NK-92 (cell line): ENCODE data around the gene CALN1.

Experiments used
- DNase-seq: peaks from one replicate; lab custom pipeline; 2025; ENCODE audit not compliant: unreplicated experiment; lab: John Stamatoyannopoulos, UW

The CALN1 gene

GRCh38 chr7:72048420-72048819, 363.7 kb downstream of the CALN1 start:
- no peak for DNase-seq

GRCh38 chr7:72042855-72043254, 369.3 kb downstream of the CALN1 start:
- DNase-seq = no peak

GRCh38 chr7:72040641-72041040, 371.5 kb downstream of the CALN1 start:
- no peak for DNase-seq

- DNase-seq = no peak
Observed at GRCh38 chr7:72039460-72039859, 372.7 kb downstream of the CALN1 start.

- DNase-seq = no peak
Observed at GRCh38 chr7:72038022-72038732, 374.0 kb downstream of the CALN1 start.

GRCh38 chr7:72037516-72037915, 374.6 kb downstream of the CALN1 start:
- DNase-seq = no peak

GRCh38 chr7:72035266-72035665, 376.9 kb downstream of the CALN1 start:
- DNase-seq = no peak

GRCh38 chr7:72032934-72033333, 379.2 kb downstream of the CALN1 start:
- no peak for DNase-seq

GRCh38 chr7:72030994-72031667, 381.0 kb downstream of the CALN1 start:
- DNase-seq = no peak

GRCh38 chr7:72028267-72028666, 383.9 kb downstream of the CALN1 start:
- DNase-seq = no peak

GRCh38 chr7:72025381-72025960, 386.7 kb downstream of the CALN1 start:
- no peak for DNase-seq

- DNase-seq = no peak
Observed at GRCh38 chr7:72023926-72024325, 388.2 kb downstream of the CALN1 start.

GRCh38 chr7:72021716-72022115, 390.4 kb downstream of the CALN1 start:
- DNase-seq = no peak

GRCh38 chr7:72020311-72020710, 391.8 kb downstream of the CALN1 start:
- DNase-seq = no peak

- no peak for DNase-seq
Observed at GRCh38 chr7:72019436-72019835, 392.7 kb downstream of the CALN1 start.

- DNase-seq = no peak
Observed at GRCh38 chr7:72017756-72018155, 394.4 kb downstream of the CALN1 start.

- DNase-seq = no peak
Observed at GRCh38 chr7:72016574-72016973, 395.6 kb downstream of the CALN1 start.

GRCh38 chr7:72015136-72015535, 397.0 kb downstream of the CALN1 start:
- DNase-seq = no peak

- no peak for DNase-seq
Observed at GRCh38 chr7:72007018-72007417, 405.1 kb downstream of the CALN1 start.

- DNase-seq = no peak
Observed at GRCh38 chr7:72003236-72003635, 408.9 kb downstream of the CALN1 start.

GRCh38 chr7:71996141-71996540, 416.0 kb downstream of the CALN1 start:
- no peak for DNase-seq

- no peak for DNase-seq
Observed at GRCh38 chr7:71995111-71995510, 417.0 kb downstream of the CALN1 start.
